Adrenal gland (tissue), 5 donors: Measurements from ENCODE around the gene TEN1.

Source experiments
- POLR2A ChIP-seq, 2 donors: fragments of 450-650 bp; IDR thresholded peaks; one replicate each; pipeline ENCODE4 v1.6.1; 2017; ENCODE audit warnings: antibody characterized with exemption in 2 of 2, mild to moderate bottlenecking in 2 of 2, moderate library complexity in 1 of 2
- TF ChIP-seq, protein P1 (sequence below), 6 experiments: fragments of 450-650 bp in 4 of 6; fragments of 200-600 bp in 2 of 6; sonication (generic) in 1 of 6; IDR thresholded peaks; 1 replicate in 5 of 6; 2 replicates in 1 of 6; pipeline versions ENCODE4 v1.5.1 to v1.8.0; 2016 to 2021; ENCODE audit warnings: antibody characterized with exemption in 6 of 6, mild to moderate bottlenecking in 2 of 6, moderate library complexity in 1 of 6
- donor health status: DM: no; HTN: no; CAD: no.

DNA sequence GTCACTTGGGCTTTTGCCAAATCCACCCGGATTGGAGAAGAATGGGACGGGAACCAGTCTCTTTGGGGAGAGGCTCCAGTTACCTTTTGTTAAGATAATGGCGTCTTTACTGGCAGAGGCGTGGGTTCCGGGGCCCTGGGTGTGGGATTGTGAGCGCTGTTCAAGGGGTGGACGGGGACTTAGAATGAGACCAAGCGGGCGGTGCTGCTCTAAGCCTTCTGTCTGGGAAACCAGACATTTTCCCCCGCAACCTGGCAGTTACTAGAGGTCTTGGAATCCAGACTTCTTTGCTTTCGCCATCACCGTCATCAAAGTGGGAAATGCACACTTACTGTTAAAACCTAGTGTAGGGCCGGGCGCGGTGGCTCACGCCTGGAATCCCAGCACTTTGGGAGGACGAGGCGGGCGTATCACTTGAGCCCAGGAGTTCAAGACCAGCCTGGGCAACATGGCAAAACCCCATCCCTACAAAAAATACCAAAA lies 706 bp downstream of the TEN1 start:
- TF ChIP-seq, protein P1, sequence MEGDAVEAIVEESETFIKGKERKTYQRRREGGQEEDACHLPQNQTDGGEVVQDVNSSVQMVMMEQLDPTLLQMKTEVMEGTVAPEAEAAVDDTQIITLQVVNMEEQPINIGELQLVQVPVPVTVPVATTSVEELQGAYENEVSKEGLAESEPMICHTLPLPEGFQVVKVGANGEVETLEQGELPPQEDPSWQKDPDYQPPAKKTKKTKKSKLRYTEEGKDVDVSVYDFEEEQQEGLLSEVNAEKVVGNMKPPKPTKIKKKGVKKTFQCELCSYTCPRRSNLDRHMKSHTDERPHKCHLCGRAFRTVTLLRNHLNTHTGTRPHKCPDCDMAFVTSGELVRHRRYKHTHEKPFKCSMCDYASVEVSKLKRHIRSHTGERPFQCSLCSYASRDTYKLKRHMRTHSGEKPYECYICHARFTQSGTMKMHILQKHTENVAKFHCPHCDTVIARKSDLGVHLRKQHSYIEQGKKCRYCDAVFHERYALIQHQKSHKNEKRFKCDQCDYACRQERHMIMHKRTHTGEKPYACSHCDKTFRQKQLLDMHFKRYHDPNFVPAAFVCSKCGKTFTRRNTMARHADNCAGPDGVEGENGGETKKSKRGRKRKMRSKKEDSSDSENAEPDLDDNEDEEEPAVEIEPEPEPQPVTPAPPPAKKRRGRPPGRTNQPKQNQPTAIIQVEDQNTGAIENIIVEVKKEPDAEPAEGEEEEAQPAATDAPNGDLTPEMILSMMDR (IDR thresholded peaks at IDR 0.05): no peak
- no peak for TF ChIP-seq POLR2A (IDR thresholded peaks at IDR 0.05)
